ENCODE results near the gene RUNX1.

GRCh38 chr21:34878501-34878900 lies 170.6 kb downstream of the RUNX1 start:
- TF ChIP-seq CTCF (conservative IDR thresholded peaks at IDR 0.05) (no peak), ZFX (IDR thresholded peaks at IDR 0.05) (no peak)

Data from C4-2B (cell line).